HCT116 (cell line): ENCODE data around the gene PTGES2. TPM values are rescaled to one million over a fixed set of nuclear protein-coding genes. Genes with fewer than 3 reads are reported as not detected.
A peak's percentile ranks its signal among the peaks of the same experiment; 100 is the strongest.

Source experiments
- ATAC-seq: fragments of 200-7000 bp; cut with Tn5 transposase; 2 replicates; pipeline ENCODE4 v1.9.1; 2020; ENCODE audit warnings: mild to moderate bottlenecking, moderate library complexity
- BruUV-seq: library from RNA; stranded (reverse); fragments of 400-500 nt; replicated peaks from 2 replicates; lab custom pipeline; 2021; lab: Mats Ljungman, UMichigan
- CTCF ChIA-PET: fragments of 300-600 bp; sonication (Branson Sonifier 250); formaldehyde crosslinking; loops from one replicate; lab custom pipeline; 2021; ENCODE audit warnings: antibody characterized with exemption; lab: Charles Lee
- POLR2A ChIA-PET: fragments of 300-600, 350-600 bp; sonication (Branson Sonifier 250); formaldehyde crosslinking; loops from one replicate; lab custom pipeline; 2021; ENCODE audit warnings: antibody characterized with exemption; lab: Charles Lee
- RAD21 ChIA-PET, 2 experiments: fragments of 300-600 bp; sonication (Branson Sonifier 250); formaldehyde crosslinking; loops; one replicate each; lab custom pipeline; 2023; ENCODE audit warnings: low total read pairs in 2 of 2; ENCODE audit not compliant: uncharacterized antibody in 2 of 2, unreplicated experiment in 2 of 2, low non-redundant PET in 1 of 2; lab: Charles Lee
- DNase-seq: peaks from one replicate; pipeline ENCODE4 v3.0.0-alpha.2; 2010; ENCODE audit warnings: low read depth, low spot score
- H2AFZ ChIP-seq: fragments of 200-600 bp; shearing (Covaris generic), sonication (generic); 2 replicates; pipeline ENCODE4 v1.6.1; 2017; ENCODE audit warnings: low read depth, mixed run types, mixed read lengths, antibody characterized with exemption, low read length; ENCODE audit not compliant: poor library complexity, severe bottlenecking
- H3K27ac ChIP-seq: 2 replicates; pipeline ENCODE4 v1.5.1; 2012; ENCODE audit warnings: low read depth, low read length
- H3K27me3 ChIP-seq: fragments of 200-600 bp; sonication (generic); 2 replicates; pipeline ENCODE4 v1.6.1; 2016; ENCODE audit warnings: mixed run types, low read length, mixed read lengths; ENCODE audit not compliant: insufficient read depth
- H3K36me3 ChIP-seq, 2 experiments: fragments of 200-500 bp in 1 of 2; fragments of 200-600 bp in 1 of 2; sonication (Bioruptor generic) in 1 of 2; sonication (generic) in 1 of 2; 2 replicates each; pipeline versions ENCODE4 v1.5.1 to v1.6.1; 2014 to 2016; ENCODE audit warnings: low read length in 2 of 2, inconsistent platforms in 1 of 2, mixed read lengths in 1 of 2, mixed run types in 1 of 2; ENCODE audit not compliant: insufficient read depth in 2 of 2, control insufficient read depth in 1 of 2
- H3K4me1 ChIP-seq, 2 experiments: fragments of 200-600 bp in 1 of 2; sonication (generic) in 1 of 2; 2 replicates each; pipeline versions ENCODE4 v1.5.1 to v1.6.1; 2012 to 2017; ENCODE audit warnings: low read length in 2 of 2, inconsistent platforms in 1 of 2, mild to moderate bottlenecking in 1 of 2, mixed read lengths in 1 of 2, mixed run types in 1 of 2, moderate library complexity in 1 of 2; ENCODE audit not compliant: insufficient read depth in 2 of 2, control insufficient read depth in 1 of 2
- H3K4me2 ChIP-seq: fragments of 200-600 bp; sonication (generic); 2 replicates; pipeline ENCODE4 v1.6.1; 2017; ENCODE audit warnings: mixed run types, low read length, mixed read lengths
- H3K4me3 ChIP-seq, 2 experiments: fragments of 200-600 bp in 1 of 2; sonication (generic) in 1 of 2; replicated peaks in 1 of 2; 2 replicates each; pipeline ENCODE4 v1.5.1; 2011 to 2016; ENCODE audit warnings: low read length in 2 of 2, control low read depth in 1 of 2, low read depth in 1 of 2, mild to moderate bottlenecking in 1 of 2, mixed read lengths in 1 of 2, mixed run types in 1 of 2
- H3K79me2 ChIP-seq: fragments of 200-600 bp; sonication (generic); 2 replicates; pipeline ENCODE4 v1.6.1; 2017; ENCODE audit warnings: mild to moderate bottlenecking, mixed run types, low read length, moderate library complexity, mixed read lengths; ENCODE audit not compliant: insufficient read depth
- H3K9ac ChIP-seq: fragments of 200-600 bp; sonication (generic); 2 replicates; pipeline ENCODE4 v1.6.1; 2016; ENCODE audit warnings: low read length, mixed read lengths
- H3K9me2 ChIP-seq: fragments of 200-600 bp; sonication (generic), shearing (Covaris generic); 2 replicates; pipeline ENCODE4 v1.6.1; 2017; ENCODE audit warnings: mixed run types, mild to moderate bottlenecking, moderate library complexity; ENCODE audit not compliant: insufficient read depth
- H3K9me3 ChIP-seq, 2 experiments: fragments of 200-500 bp in 1 of 2; fragments of 200-600 bp in 1 of 2; sonication (Bioruptor generic) in 1 of 2; sonication (generic) in 1 of 2; 2 replicates each; pipeline ENCODE4 v1.6.1; 2014 to 2017; ENCODE audit warnings: low read length in 2 of 2, mixed read lengths in 2 of 2, inconsistent platforms in 1 of 2, low read depth in 1 of 2, mild to moderate bottlenecking in 1 of 2, mixed run types in 1 of 2, moderate library complexity in 1 of 2; ENCODE audit not compliant: control insufficient read depth in 1 of 2, insufficient read depth in 1 of 2
- H4K20me1 ChIP-seq: fragments of 200-600 bp; sonication (generic), shearing (Covaris generic); 2 replicates; pipeline ENCODE4 v1.6.1; 2017; ENCODE audit warnings: mixed run types, mild to moderate bottlenecking, moderate library complexity; ENCODE audit not compliant: insufficient read depth
- ATF3 ChIP-seq: IDR thresholded peaks from 2 replicates; pipeline ENCODE4 v1.6.1; 2012
- CBX3 ChIP-seq: IDR thresholded peaks from 2 replicates; pipeline ENCODE4 v1.6.1; 2012; ENCODE audit warnings: low read depth
- CEBPB ChIP-seq: IDR thresholded peaks from 2 replicates; pipeline ENCODE4 v1.6.1; 2012; ENCODE audit warnings: low read depth
- EGR1 ChIP-seq: IDR thresholded peaks from 2 replicates; pipeline ENCODE4 v1.6.1; 2012; ENCODE audit warnings: low read depth
- ELF1 ChIP-seq: IDR thresholded peaks from 2 replicates; pipeline ENCODE4 v1.6.1; 2012; ENCODE audit warnings: low read depth, borderline replicate concordance
- EZH2 ChIP-seq: fragments of 200-600 bp; sonication (generic); IDR thresholded peaks from 2 replicates; pipeline ENCODE4 v1.6.1; 2017; ENCODE audit warnings: antibody characterized with exemption, mixed run types
- EZH2phosphoT487 ChIP-seq: fragments of 200-600 bp; IDR thresholded peaks from 2 replicates; pipeline ENCODE4 v1.6.1; 2018; ENCODE audit warnings: antibody characterized with exemption, borderline replicate concordance
- POLR2A ChIP-seq: IDR thresholded peaks from 2 replicates; pipeline ENCODE4 v1.7.0; 2011; ENCODE audit warnings: borderline replicate concordance; ENCODE audit not compliant: insufficient read depth, insufficient read length; ENCODE audit errors: extremely low read depth
- POLR2AphosphoS5 ChIP-seq: IDR thresholded peaks from 2 replicates; pipeline ENCODE4 v1.6.1; 2011; ENCODE audit warnings: mild to moderate bottlenecking, low read depth, low read length, moderate library complexity
- REST ChIP-seq: IDR thresholded peaks from 2 replicates; pipeline ENCODE4 v1.6.1; 2012; ENCODE audit warnings: low read depth
- SIN3A ChIP-seq: IDR thresholded peaks from 2 replicates; pipeline ENCODE4 v1.6.1; 2012; ENCODE audit warnings: low read depth
- SP1 ChIP-seq: IDR thresholded peaks from 2 replicates; pipeline ENCODE4 v1.6.1; 2012; ENCODE audit warnings: low read depth
- TCF7L2 ChIP-seq: IDR thresholded peaks from 2 replicates; pipeline ENCODE4 v1.7.0; 2011; ENCODE audit warnings: borderline replicate concordance, inconsistent platforms; ENCODE audit not compliant: insufficient read depth, insufficient read length; ENCODE audit errors: extremely low read depth
- YY1 ChIP-seq: IDR thresholded peaks from 2 replicates; pipeline ENCODE4 v1.6.1; 2011; ENCODE audit warnings: low read length, low read depth, moderate library complexity, mild to moderate bottlenecking; ENCODE audit not compliant: insufficient replicate concordance; ENCODE audit errors: extremely low read depth
- ZBTB33 ChIP-seq: IDR thresholded peaks from 2 replicates; pipeline ENCODE4 v1.6.1; 2011; ENCODE audit warnings: mild to moderate bottlenecking, low read length, moderate library complexity; ENCODE audit not compliant: insufficient replicate concordance; ENCODE audit errors: extremely low read depth
- ZFX ChIP-seq: fragments of 450-650 bp; IDR thresholded peaks from 2 replicates; pipeline ENCODE4 v1.6.1; 2017
- ZNF274 ChIP-seq: fragments of 200-500 bp; sonication (Bioruptor generic); IDR thresholded peaks from 2 replicates; pipeline ENCODE4 v1.6.1; 2014; ENCODE audit warnings: mild to moderate bottlenecking, low read depth, low read length, inconsistent platforms
- intact Hi-C: fragments of 100-400 bp; cut with micrococcal nuclease; formaldehyde crosslinking; loops from 2 replicates; pipeline ENCODE4 v1.10.0; 2022
- total RNA-seq: library from RNA; stranded (reverse); gene quantifications from one replicate; pipeline ENCODE4 v1.2.1, GENCODE V29; 2021; ENCODE audit not compliant: unreplicated experiment
- TF ChIP-seq, protein P1 (sequence below): IDR thresholded peaks from 2 replicates; pipeline ENCODE4 v1.6.1; 2012
- TF ChIP-seq, protein P2 (sequence below), 3 experiments: fragments of 200-600 bp in 1 of 3; sonication (generic) in 1 of 3; IDR thresholded peaks in 2 of 3; conservative IDR thresholded peaks in 1 of 3; 2 replicates each; pipeline ENCODE4 v1.5.1; 2012 to 2017; ENCODE audit warnings: low read depth in 2 of 3, low read length in 2 of 3, antibody characterized with exemption in 1 of 3, borderline replicate concordance in 1 of 3, control low read depth in 1 of 3, mild to moderate bottlenecking in 1 of 3, mixed read lengths in 1 of 3, mixed run types in 1 of 3, moderate library complexity in 1 of 3; ENCODE audit not compliant: insufficient read depth in 1 of 3

Gene PTGES2
- total RNA-seq, 1 experiment from 2014 or later: 148 TPM

GRCh38 chr9:128082151-128082550 lies 45.4 kb downstream of the PTGES2 start:
- no peaks in the 10 kb centered on the region for H4K20me1 ChIP-seq
- intact Hi-C loops: loop anchor here (5.0 kb wide), 1 partner anchor 45 kb away; no protein-coding TSS in a partner anchor
- peaks cover 57 to 66% of the 10 kb centered on the region in 2 experiments for H3K4me1 ChIP-seq
- ChIA-PET CTCF (interaction anchor here (0.6 to 2.3 kb wide), 7 partner anchors 10 to 139 kb away, joined by 3 to 9 read pairs (median 4); partner anchors contain the start of genes NAIF1 and SLC25A25), POLR2A (interaction anchor here (0.6 to 2.1 kb wide), 5 partner anchors 10 to 16 kb away, joined by 3 to 5 read pairs (median 3); partner anchors contain the start of gene NAIF1), RAD21 (no interaction called here)
- DNase-seq (peak; percentile 51), ATAC-seq (peak; percentile 48)
- H3K9me3 ChIP-seq: no peaks in the 10 kb centered on the region
- peak overlapping the region; percentile 49 for H3K4me2 ChIP-seq
- peak overlapping the region; percentile 36; the same call in 1 of the 2 replicates for H3K27ac ChIP-seq
- H3K9me2 ChIP-seq: no peaks in the 10 kb centered on the region
- 0 out of 4 replicates have a peak, but pooled peaks cover 0 to 4% of the 10 kb centered on the region in 2 experiments for H3K36me3 ChIP-seq
- peak overlapping the region; percentile 4; the same call in 1 of the 2 replicates for H3K9ac ChIP-seq
- H3K79me2 ChIP-seq: peaks cover 67% of the 10 kb centered on the region
- no TSS peak for BruUV-seq
- no peak overlapping the region for H3K4me3 ChIP-seq
- H3K27me3 ChIP-seq: no peaks in the 10 kb centered on the region
- H2AFZ ChIP-seq: no peak overlapping the region
- TF ChIP-seq ELF1 (no peak), EGR1 (peak; percentile 92), ZBTB33 (no peak), CEBPB (0 out of 2 replicates have a peak, but pooled peaks have one; percentile 5), REST (no peak), POLR2A (no peak), TCF7L2 (no peak), SP1 (peak; percentile 44; the same call in 1 of the 2 replicates), CBX3 (peak; percentile 57; the same call in 1 of the 2 replicates), EZH2phosphoT487 (no peak), ZFX (no peak), EZH2 (no peak), YY1 (no peak), ZNF274 (no peak), SIN3A (0 out of 2 replicates have a peak, but pooled peaks have one; percentile 38), POLR2AphosphoS5 (no peak), ATF3 (no peak)
- TF ChIP-seq, protein P1, sequence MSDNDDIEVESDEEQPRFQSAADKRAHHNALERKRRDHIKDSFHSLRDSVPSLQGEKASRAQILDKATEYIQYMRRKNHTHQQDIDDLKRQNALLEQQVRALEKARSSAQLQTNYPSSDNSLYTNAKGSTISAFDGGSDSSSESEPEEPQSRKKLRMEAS: no peak; the same call in 1 of the 2 replicates
- TF ChIP-seq, protein P2, sequence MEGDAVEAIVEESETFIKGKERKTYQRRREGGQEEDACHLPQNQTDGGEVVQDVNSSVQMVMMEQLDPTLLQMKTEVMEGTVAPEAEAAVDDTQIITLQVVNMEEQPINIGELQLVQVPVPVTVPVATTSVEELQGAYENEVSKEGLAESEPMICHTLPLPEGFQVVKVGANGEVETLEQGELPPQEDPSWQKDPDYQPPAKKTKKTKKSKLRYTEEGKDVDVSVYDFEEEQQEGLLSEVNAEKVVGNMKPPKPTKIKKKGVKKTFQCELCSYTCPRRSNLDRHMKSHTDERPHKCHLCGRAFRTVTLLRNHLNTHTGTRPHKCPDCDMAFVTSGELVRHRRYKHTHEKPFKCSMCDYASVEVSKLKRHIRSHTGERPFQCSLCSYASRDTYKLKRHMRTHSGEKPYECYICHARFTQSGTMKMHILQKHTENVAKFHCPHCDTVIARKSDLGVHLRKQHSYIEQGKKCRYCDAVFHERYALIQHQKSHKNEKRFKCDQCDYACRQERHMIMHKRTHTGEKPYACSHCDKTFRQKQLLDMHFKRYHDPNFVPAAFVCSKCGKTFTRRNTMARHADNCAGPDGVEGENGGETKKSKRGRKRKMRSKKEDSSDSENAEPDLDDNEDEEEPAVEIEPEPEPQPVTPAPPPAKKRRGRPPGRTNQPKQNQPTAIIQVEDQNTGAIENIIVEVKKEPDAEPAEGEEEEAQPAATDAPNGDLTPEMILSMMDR (IDR thresholded peaks at IDR 0.05 in 2 of 3, conservative IDR thresholded peaks at IDR 0.05 in 1 of 3; ENCODE audit: borderline replicate concordance in 1 of 3, insufficient read depth in 1 of 3, low read depth in 2 of 3, low read length in 2 of 3): no peak
